ENCODE measurements around the gene NKTR. TPM values are rescaled to one million over a fixed set of nuclear protein-coding genes. Genes with fewer than 3 reads are reported as not detected.

Gene NKTR
- total RNA-seq, 2 experiments from 2014 or later, result 96.4 to 106 TPM

DNA sequence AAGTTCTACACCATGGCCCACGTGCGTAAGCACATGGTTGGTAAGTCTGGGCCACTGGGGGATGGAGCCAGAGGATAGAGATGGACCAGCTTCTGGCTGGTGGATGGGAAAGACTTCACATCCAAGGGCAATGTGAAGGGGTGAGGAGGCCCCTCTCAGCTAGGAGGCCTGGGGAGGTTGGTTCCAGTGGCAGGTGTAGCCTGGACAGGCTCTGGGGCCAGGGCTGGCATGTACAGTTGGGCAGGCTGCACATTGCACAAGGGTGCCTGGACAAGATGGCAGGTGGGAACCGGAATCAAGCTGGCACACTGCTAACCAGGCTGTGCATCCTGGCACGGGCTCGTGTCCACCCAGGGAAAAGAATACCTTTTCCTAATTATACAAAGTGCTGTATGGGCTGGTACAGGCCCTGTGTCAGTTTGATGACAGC is 61.1 kb downstream of the NKTR start:
- no peak overlapping the region for H3K4me3 Mint-ChIP-seq
- H3K27ac Mint-ChIP-seq, result no peak overlapping the region
- no peaks in the 10 kb centered on the region for H3K36me3 Mint-ChIP-seq (ENCODE audit: low read depth)
- H3K9me3 Mint-ChIP-seq, result no peaks in the 10 kb centered on the region
- ChIA-PET POLR2A (no interaction called here), CTCF (interaction anchor here (0.6 to 2.0 kb wide), 7 partner anchors 10 to 84 kb away, joined by 3 to 6 read pairs (median 4); partner anchors contain the start of gene SEC22C)
- no peaks in the 10 kb centered on the region for H3K27me3 Mint-ChIP-seq
- no peak for DNase-seq
- no peaks in the 10 kb centered on the region for H3K4me1 Mint-ChIP-seq

DNA sequence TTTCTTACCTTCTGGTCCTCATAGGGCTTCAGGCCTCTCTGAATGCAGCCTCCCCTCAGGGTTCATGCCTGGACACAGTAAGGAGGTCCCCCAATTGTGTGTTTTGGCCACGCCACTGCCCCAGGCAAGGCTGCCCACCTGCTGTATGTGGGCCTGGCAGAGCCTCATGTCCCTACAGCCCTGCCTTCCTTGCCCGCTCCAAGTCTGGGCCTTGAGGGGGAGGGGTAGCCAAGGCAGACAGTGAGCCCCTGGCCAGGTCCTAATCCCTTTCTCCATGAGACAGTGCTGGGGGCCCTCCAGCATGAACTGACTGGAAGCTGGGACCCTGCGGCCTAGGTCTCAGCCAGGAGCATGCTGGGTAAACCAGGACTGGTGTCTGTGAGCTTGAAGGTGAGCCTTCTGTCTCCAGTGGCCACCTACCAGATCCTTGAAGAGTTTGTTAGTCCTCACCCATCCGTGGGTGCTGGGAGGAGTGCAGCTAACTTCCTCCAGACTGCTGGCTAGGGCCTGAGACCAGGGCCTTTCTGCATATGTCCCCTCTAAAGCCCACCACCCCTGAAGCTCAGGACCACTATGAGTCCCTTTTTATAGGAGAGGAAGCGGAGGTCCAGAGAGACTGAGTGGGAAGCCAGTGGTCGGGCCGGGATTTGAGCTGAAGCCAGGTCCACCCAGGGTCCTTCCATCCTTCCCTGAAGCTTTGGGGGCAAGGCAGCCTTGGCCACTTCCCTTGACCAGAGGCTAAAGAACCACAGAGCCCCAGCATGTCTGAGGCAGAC is 61.7 kb downstream of the NKTR start:
- Mint-ChIP-seq H3K4me3 (no peak overlapping the region), H3K4me1 (no peaks in the 10 kb centered on the region), H3K36me3 (ENCODE audit: low read depth) (no peaks in the 10 kb centered on the region), H3K9me3 (no peaks in the 10 kb centered on the region), H3K27ac (no peak overlapping the region), H3K27me3 (no peaks in the 10 kb centered on the region)
- POLR2A ChIA-PET, result no interaction called here
- no peak for DNase-seq
- CTCF ChIA-PET, result interaction anchor here (1.1 to 2.0 kb wide), 4 partner anchors 9 to 14 kb away, joined by 3 to 6 read pairs (median 4); no protein-coding TSS in a partner anchor

DNA sequence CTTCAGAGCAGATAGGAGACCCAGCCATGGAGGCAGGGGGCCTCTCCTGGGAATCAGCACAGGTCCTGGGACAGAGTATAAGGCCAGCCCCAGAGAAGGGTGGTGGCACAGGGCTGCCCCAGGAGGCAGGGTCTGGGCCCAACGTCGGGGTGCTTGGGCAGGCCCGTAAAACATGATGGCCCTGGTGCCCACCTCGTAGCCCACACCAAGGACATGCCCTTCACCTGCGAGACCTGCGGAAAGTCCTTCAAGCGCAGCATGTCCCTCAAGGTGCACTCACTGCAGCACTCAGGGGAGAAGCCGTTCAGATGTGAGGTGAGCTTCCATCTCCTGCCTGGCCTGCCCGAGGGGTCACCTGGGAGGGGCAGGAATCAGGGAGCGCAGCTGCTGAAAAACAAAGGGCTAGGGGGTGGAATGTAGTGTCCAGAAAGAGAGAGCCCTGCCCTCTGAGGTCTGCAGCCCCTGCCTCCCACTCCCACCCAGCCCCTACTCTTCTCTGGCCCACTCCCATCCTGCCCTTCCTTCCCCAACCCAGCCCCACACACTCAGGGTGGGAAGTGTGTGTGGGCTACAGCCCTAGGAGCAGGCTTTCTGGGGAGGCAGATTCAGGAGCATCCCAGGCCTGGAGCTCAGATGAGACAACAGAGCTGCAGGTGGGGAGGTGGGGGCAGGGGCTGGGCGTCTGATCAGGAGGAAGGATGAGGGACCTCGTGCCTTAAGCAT is 62.5 kb downstream of the NKTR start:
- no peaks in the 10 kb centered on the region for H3K4me1 Mint-ChIP-seq
- H3K36me3 Mint-ChIP-seq (ENCODE audit: low read depth), result no peaks in the 10 kb centered on the region
- no peaks in the 10 kb centered on the region for H3K27me3 Mint-ChIP-seq
- H3K4me3 Mint-ChIP-seq, result no peak overlapping the region
- DNase-seq, result no peak
- ChIA-PET POLR2A (no interaction called here), CTCF (interaction anchor here (0.8 to 2.0 kb wide), 4 partner anchors 11 to 176 kb away, joined by 3 to 6 read pairs (median 4); no protein-coding TSS in a partner anchor)
- H3K27ac Mint-ChIP-seq, result no peak overlapping the region
- H3K9me3 Mint-ChIP-seq, result no peaks in the 10 kb centered on the region

DNA sequence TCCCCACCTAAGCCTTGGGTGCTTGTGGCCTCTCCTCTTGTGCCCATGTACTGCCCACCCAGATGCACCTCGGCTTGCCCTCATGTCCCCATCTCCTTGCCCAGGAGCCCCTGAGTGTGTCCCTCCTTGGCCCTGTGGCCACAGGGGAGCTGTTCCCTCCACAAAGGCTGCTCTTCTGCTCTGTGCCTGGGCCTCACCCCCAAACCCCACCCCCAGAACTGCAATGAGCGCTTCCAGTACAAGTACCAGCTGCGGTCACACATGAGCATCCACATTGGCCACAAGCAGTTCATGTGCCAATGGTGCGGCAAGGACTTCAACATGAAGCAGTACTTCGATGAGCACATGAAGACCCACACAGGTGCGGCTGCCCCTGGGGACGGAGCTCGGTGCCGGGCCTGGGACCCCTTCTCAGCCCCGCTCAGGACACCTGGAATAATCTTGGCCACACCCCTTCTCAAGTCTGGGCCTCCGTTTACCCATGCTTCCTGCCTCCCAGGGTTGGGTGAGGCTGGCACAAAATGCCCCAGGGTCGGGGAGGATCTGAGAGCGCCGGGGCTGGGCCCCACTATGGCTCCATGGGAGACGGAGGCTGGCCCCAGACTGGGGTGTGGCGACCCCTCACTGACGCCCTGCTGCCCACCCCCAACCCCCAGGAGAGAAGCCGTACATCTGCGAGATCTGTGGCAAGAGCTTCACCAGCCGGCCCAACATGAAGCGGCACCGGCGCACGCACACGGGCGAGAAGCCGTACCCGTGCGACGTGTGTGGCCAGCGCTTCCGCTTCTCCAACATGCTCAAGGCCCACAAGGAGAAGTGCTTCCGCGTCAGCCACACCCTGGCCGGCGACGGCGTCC is 63.3 kb downstream of the NKTR start:
- H3K27me3 Mint-ChIP-seq, result no peaks in the 10 kb centered on the region
- CTCF ChIA-PET, result interaction anchor here (0.7 to 1.5 kb wide), 3 partner anchors 22 to 175 kb away, joined by 3 to 6 read pairs (median 3); partner anchors contain the start of gene KLHL40
- no peaks in the 10 kb centered on the region for H3K36me3 Mint-ChIP-seq (ENCODE audit: low read depth)

DNA sequence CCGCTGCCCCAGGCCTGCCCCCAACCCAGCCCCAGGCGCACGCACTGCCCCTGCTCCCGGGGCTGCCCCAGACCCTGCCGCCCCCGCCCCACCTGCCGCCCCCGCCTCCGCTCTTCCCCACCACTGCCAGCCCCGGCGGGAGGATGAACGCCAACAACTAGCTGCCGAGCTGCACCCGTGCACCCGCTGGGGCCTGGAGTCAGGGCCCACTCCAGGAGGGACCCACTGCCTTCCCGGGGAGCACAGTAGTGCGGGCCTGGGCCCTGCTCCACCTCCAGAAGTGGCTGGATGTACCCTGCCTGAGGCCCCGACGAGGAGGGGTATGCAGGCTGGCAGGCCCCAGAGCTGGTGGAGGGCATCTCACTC is 63.9 kb downstream of the NKTR start:
- no peaks in the 10 kb centered on the region for H3K9me3 Mint-ChIP-seq
- no peaks in the 10 kb centered on the region for H3K27me3 Mint-ChIP-seq
- H3K27ac Mint-ChIP-seq, result no peak overlapping the region
- no peak for DNase-seq
- ChIA-PET POLR2A (no interaction called here), CTCF (interaction anchor here (0.7 to 1.5 kb wide), 2 partner anchors 21 to 174 kb away, joined by 3 to 6 read pairs; partner anchors contain the start of gene KLHL40)
- no peaks in the 10 kb centered on the region for H3K36me3 Mint-ChIP-seq (ENCODE audit: low read depth)
- no peaks in the 10 kb centered on the region for H3K4me1 Mint-ChIP-seq
- H3K4me3 Mint-ChIP-seq, result no peak overlapping the region

More for the DNA sequence above, 63.3 kb downstream of the NKTR start:
- Mint-ChIP-seq H3K27ac (no peak overlapping the region), H3K9me3 (no peaks in the 10 kb centered on the region), H3K4me1 (no peaks in the 10 kb centered on the region), H3K4me3 (no peak overlapping the region)
- POLR2A ChIA-PET, result no interaction called here
- DNase-seq, result no peak

DNA sequence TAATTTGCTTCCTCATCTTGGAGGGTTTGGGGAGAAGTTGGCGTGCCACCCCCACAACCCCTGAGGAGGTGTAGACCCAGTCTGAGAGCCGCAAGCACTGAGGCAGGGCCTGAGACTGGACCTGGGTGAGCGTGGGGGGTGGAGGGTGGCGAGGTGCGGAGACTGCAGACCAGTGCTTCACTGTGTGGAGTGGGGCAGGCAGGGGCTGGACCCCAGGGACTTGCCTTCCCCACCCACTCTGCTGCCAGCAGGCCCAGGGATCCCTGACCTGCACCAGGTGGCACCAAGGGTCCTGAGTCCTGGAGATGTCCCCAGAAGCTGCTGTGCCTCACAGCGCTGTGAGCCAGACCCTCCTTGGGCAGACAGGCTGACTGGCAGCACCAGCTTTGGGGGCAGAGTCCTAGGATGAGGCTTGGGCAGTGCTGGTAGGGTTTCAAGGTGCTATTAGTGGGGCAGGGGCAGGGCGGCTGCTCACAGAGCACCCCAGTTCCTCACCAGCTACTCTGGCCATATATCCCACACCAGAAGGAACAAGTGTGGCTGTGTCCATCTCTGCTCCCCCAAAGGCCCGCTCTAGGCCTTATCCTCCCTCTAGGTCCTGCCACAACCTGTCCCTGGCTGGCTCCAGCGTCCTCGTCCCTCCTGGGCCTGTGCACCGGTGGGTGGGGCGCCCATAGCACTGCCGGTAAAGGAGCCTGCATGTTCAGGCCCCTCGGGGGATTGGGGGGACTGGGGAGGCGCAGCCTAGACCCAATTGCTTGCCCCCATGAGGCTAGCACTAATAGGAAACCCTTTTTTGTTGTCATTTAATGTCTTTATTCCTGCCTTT is 64.8 kb downstream of the NKTR start:
- H3K27ac Mint-ChIP-seq, result no peak overlapping the region
- CTCF ChIA-PET, result interaction anchor here (1.2 kb wide), 1 partner anchor 9 kb away, joined by 3 read pairs; no protein-coding TSS in a partner anchor
- no peaks in the 10 kb centered on the region for H3K4me1 Mint-ChIP-seq
- H3K27me3 Mint-ChIP-seq, result no peaks in the 10 kb centered on the region
- POLR2A ChIA-PET, result no interaction called here
- no peaks in the 10 kb centered on the region for H3K9me3 Mint-ChIP-seq
- no peak for DNase-seq
- H3K4me3 Mint-ChIP-seq, result no peak overlapping the region
- no peaks in the 10 kb centered on the region for H3K36me3 Mint-ChIP-seq (ENCODE audit: low read depth)

DNA sequence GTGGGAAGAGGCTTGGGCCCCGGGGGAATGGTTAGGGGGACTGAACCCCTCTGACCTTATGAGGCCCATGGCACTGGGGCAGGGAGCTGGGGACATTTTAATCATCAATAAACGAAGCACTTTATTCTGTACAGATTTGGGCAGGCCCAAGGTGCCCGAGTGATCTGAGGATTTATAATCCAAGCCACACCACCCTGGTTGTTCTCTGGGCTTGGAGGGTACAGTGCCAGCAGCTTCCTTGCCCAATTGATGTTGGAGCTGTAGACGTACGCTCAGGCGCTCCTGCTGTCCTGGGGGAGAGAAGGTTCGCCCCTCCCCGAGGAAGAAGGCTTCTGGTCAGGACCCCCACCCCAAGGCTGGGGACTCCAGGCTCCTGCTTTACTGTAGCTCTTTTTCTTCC is 65.5 kb downstream of the NKTR start:
- Mint-ChIP-seq H3K9me3 (no peaks in the 10 kb centered on the region), H3K27me3 (no peaks in the 10 kb centered on the region), H3K4me1 (no peaks in the 10 kb centered on the region), H3K4me3 (no peak overlapping the region), H3K27ac (no peak overlapping the region), H3K36me3 (ENCODE audit: low read depth) (no peaks in the 10 kb centered on the region)
- no peak for DNase-seq
- POLR2A ChIA-PET, result no interaction called here
- CTCF ChIA-PET, result interaction anchor here (1.2 kb wide), 1 partner anchor 10 kb away, joined by 3 read pairs; no protein-coding TSS in a partner anchor

DNA sequence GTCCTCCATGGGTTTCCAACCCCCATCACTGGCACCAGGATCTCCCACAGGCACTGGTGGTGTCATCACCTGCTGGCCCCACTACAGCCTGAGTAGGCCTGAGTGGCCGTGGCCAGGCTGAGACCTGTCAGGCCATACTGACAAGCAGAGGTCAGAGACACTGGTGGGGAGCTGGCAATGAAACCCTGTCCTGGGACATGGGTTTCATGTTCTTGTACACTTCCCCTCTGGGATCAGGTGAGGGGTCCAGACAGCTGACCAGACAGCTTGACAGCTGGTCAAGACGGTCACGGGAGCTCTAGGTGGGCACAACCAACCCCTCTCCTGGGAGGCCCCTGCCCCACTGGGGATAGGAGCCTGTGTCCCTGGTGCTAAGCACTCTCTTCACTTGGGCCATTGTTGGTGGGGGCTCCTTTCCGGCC is 66.1 kb downstream of the NKTR start:
- Mint-ChIP-seq H3K27ac (no peak overlapping the region), H3K4me3 (no peak overlapping the region), H3K27me3 (no peaks in the 10 kb centered on the region), H3K4me1 (no peaks in the 10 kb centered on the region), H3K36me3 (ENCODE audit: low read depth) (no peaks in the 10 kb centered on the region), H3K9me3 (no peaks in the 10 kb centered on the region)
- no peak for DNase-seq
- CTCF ChIA-PET, result no interaction called here
- POLR2A ChIA-PET, result no interaction called here

DNA sequence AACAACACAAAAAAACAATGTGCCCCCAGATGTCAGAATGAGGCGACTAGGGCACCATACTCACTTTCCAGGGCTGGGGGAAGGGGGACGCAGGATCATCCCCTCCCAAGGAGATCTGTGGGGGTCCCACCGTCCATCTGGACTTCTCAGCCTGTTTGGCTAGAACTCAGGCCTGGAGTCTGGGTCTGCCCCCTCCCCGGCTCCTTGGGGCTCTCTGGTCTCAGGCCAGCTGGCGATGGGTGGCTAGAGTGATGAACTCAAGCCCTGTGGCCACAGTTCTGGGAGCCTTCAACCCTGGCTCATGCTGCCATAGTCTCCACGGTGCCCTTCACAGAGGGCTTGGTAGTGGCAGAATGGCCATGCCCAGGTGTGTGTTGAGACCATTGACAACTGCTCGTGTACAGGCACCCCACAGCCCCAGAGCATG is 66.6 kb downstream of the NKTR start:
- Mint-ChIP-seq H3K27ac (no peak overlapping the region), H3K4me1 (no peaks in the 10 kb centered on the region), H3K4me3 (no peak overlapping the region), H3K27me3 (no peaks in the 10 kb centered on the region), H3K36me3 (ENCODE audit: low read depth) (no peaks in the 10 kb centered on the region), H3K9me3 (no peaks in the 10 kb centered on the region)
- POLR2A ChIA-PET, result no interaction called here
- CTCF ChIA-PET, result no interaction called here
- DNase-seq, result no peak

DNA sequence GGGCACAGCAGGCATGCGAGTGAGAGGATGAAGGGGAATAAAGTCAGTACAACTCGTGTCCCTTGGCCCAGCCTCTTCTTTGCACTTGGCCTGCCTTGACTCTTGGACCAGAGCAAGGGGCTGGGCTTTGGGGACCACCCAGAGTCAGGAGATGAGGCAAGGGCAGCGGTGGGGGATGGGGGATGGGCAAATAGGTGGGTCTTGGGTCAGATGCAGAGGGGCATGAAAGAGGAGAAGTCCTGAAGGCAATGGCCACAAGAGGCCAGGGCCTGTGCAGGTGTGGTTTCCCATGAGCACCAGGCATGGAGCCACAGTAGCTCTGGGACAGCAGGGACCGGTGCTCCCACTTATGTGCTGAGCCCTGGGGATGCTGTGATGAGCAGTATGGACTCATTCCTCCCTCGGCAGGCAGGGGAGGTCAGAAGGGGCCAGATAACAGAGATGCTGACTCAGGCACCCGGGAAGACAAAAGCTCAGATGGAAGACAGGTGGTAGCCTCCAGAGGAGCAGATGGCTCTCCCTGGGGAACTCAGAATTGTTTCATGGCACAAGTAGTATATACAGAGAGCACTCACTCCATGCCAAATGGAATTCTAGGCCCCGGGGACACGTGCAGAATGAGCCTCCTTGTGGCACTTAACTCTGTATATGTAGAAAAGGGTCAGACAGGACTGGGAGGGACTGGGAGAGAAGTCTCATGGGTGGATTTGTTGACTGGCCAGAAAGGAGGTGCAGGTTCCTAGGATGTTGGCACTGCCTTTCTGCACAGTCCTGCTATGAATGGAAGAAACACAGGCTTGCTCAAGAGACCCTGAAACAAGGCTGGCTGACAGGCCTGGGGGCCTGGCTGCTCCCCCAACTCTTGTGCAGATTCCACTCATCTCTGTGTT is 67.3 kb downstream of the NKTR start:
- Mint-ChIP-seq H3K9me3 (no peaks in the 10 kb centered on the region), H3K4me3 (no peak overlapping the region), H3K27me3 (no peaks in the 10 kb centered on the region), H3K27ac (no peak overlapping the region), H3K36me3 (ENCODE audit: low read depth) (no peaks in the 10 kb centered on the region), H3K4me1 (no peaks in the 10 kb centered on the region)
- ChIA-PET POLR2A (no interaction called here), CTCF (no interaction called here)
- DNase-seq, result no peak

DNA sequence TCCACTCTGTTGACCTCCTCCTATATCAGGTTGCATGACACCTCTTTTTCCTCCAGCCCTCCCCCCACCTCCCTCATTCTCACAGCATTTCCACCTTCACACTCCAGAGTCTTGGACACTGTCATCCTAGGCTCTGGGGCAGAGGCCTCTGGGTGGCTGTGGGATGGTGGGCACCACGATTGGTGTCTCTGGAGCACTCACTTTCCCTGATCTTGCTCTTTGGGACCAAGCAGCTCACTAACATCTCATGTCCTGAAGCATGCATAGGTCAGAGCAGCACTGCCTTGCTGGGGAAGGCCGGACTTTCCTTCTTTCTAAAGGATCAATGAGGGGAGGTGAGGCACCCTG is 67.9 kb downstream of the NKTR start:
- no peak overlapping the region for H3K4me3 Mint-ChIP-seq
- no peaks in the 10 kb centered on the region for H3K36me3 Mint-ChIP-seq (ENCODE audit: low read depth)
- H3K27ac Mint-ChIP-seq, result no peak overlapping the region
- no peaks in the 10 kb centered on the region for H3K27me3 Mint-ChIP-seq
- ChIA-PET POLR2A (no interaction called here), CTCF (no interaction called here)
- H3K9me3 Mint-ChIP-seq, result no peaks in the 10 kb centered on the region
- DNase-seq, result no peak
- H3K4me1 Mint-ChIP-seq, result no peaks in the 10 kb centered on the region
